IPS DF 19.7 (cell line): ENCODE measurements around the gene SUSD5.
"Not testable (repeated sequence)": the region's sequence is repeated elsewhere in the genome, so short reads cannot be mapped to it uniquely, and the experiment has no call there.

Experiments
- DNase-seq: peaks from one replicate; pipeline ENCODE4 v3.0.0-alpha.2; 2013; ENCODE audit warnings: low read depth, low spot score

Gene SUSD5

GRCh38 chr3:33194303-33194702 lies 24.3 kb downstream of the SUSD5 start:
- no peak for DNase-seq

DNA sequence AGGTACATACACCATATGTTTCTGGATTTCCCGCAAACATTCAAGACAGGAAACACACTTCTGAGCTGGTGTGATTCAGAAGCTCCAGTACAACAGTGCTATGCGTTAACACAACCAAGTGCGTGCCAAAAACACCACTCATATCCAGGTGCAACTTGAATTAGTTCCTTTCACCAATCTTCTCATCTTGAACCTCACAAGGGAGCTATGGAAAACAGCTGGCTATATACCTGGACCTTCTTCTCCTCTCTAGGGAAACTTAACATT lies 31.3 kb downstream of the SUSD5 start:
- DNase-seq, result no peak

- no peak for DNase-seq
Measured at GRCh38 chr3:33186524-33187367, 31.9 kb downstream of the SUSD5 start.

DNA sequence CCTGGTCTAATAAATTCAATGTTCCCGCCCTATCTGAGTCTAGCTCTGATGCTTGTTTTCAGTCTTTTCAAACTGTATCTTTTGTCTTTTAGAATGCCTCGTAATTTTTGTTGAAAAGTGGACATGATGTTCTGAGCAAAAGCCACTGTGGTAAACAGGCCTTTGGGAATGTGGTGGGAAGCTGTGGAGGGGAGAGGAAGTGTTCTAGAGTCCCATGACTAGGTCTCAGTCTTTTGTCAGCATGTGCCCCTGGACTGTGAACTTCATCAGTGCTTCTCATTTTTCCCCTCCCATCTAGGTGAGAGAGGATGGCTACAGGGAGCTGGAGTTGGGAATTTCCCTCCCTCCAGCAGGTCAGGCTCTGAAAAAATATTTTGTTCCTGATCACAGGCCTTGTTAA lies 33.7 kb downstream of the SUSD5 start:
- DNase-seq, result no peak

DNA sequence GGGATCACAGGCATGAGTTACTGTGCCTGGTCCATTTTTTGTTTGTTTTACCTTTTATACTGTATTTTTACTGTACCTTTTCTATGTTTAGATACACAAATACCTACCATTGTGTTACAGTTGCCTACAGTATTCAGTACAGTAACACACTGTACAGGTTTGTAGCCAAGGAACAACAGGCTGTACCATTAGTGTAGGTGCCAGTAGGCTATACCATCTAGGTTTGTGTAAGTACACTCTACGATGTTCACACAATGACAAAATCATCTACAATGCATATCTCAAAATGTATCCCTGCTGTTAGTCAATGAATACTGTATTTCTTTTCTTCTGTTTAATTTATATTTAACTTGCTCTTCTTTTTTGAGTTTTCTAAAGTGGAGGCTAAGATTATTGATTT lies 37.0 kb downstream of the SUSD5 start:
- DNase-seq, result not testable (repeated sequence)

DNA sequence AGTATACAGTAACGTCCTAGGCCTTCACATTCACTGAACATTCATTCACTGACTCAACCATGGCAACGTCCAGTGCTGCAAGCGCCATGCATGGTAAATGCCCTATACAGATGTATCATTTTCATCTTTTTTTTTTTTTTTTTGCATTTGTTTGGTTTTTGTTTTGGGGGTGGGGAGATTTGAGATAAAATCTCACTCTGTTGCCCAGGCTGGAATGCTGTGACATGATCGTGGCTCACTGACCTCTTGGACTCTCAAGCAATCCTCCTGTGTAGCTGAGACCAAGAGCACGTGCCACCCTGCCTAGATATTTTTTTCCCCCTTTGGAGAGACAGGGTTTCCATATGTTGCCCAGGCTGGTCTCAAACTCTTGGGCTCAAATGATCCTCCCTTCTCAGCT lies 37.4 kb downstream of the SUSD5 start:
- no peak for DNase-seq

DNA sequence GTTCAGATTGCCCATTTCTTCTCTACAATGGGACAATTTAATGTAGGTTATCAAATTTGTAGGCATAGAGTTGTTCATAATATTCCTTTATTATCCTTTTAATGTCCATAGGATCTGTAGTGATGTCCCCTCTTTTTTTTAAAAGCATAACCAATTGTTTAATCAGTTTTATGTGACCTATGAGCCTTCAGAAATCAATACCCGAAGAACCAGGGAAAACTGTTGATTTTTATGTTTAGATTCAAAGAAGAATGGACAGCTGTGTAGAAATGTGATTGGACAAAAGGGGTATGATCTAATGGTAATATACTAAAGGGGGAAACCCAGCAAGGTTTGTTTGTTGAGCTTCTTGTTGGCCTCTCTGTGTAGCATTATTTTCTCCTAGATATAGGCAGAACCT lies 39.5 kb downstream of the SUSD5 start:
- DNase-seq, result no peak

DNA sequence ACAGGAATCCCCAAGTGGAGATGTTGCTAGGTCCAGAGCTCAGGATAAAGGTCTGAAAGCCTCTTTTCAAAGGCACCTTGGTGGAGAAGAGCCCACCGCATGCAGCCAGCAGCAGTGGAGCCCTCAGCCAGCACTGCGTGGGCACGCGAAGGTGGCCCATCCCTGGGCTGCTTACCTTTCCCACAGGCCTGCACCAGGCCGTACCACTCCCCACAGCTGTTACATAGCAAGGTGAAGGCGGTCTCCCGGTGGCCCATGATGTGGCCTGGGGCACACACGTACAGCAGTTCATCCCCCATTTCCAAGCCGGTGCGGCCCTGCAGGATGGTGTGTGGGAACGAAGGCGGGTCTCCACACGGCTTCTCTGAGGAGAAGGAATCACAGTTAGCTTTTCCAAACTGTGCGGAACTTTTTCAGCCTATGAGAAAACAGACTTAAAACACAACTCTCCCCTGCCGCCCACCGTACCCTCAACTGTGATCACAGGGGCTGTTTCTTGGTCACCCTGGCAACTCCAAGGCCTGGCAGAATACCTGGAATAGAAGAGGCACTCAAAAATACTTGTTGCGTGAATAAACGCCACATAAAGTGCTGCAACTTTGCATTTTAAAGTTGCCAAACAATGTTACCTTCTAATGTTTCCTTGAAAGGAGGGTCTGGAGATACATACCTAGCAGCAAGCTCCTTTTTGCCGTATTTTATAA lies 43.7 kb downstream of the SUSD5 start:
- no peak for DNase-seq

GRCh38 chr3:33174095-33174494 lies 44.5 kb downstream of the SUSD5 start:
- no peak for DNase-seq

GRCh38 chr3:33173672-33174071 lies 44.9 kb downstream of the SUSD5 start:
- DNase-seq, result no peak

GRCh38 chr3:33173103-33173502 lies 45.5 kb downstream of the SUSD5 start:
- no peak for DNase-seq

DNA sequence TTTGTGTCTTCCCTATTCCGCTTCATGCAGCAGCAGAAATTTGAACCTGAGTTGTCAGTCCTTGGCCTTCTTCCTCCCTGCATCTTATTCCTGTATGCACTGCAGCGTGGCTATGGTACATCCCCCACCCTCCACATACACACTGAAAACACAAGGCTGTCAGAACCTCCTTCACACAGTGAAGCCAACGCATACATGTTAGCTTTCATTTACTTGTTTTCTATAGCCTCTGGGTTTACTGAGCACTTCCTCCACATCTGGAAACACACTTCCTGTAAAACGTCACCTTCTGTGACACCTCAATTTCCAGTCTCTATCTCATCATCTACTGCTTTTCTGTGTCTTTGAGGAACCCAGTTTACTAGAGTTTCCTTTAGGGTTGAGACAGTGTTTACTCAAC lies 47.0 kb downstream of the SUSD5 start:
- no peak for DNase-seq

DNA sequence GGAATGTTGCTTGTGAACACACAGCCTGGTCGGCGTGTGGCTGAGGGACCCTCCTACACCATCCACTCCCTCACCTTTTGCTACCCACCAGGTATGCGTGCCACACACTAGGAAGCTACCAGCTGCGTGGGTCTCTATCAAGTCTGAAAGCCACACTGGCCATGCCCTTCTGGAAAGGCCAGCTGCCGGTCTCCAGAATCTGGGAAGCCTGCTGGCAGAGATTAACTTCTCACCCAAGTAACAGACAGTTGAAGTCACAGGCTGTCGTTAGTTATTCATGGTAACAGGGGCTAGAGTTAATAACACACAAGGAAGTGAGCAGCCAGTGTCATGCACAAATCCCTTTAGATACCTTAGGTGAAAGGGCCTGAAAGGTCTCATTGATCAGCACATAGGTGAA lies 48.1 kb downstream of the SUSD5 start:
- DNase-seq, result no peak

- DNase-seq, result no peak
Measured at GRCh38 chr3:33167716-33168336, 50.8 kb downstream of the SUSD5 start.

DNA sequence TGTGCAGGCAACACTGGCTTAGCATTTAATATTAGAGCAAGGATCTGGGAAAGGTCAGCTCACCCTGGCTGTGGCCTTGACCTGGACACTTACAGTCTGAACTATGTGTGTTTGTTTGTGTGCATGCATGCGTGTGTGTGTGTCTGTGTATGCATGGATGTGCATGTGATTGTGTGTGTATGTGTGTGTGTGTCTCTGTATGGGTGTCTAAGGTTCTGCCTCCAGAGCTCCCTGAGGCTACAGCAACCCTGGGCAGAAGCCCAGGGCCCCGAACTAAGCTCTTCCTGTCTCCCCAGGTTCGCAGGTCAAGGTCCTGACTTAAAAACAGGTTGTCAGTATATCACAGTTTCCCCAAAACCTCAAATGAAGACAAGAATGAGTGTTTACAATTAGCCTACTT lies 51.3 kb downstream of the SUSD5 start:
- no peak for DNase-seq

DNA sequence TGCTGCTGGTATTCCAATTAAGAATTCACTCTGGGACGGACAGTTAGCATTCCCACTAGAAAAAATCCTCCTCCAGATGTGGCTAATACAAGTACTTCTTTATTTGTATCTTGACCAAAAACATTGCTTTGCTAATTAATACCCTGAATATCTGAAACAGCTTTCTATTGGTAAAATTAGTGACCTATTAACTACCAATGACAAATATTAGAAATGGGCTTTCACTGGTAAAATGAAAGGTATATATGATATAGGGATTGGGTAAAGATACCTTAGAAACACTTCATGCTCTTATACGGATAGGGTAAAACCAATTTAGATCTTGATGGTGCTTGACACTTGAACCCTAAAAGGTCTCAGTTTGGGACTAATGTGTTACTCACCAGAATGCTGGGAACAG lies 52.5 kb downstream of the SUSD5 start:
- no peak for DNase-seq

GRCh38 chr3:33165372-33165771 lies 53.2 kb downstream of the SUSD5 start:
- DNase-seq, result no peak

- not testable (repeated sequence) for DNase-seq
Measured at GRCh38 chr3:33162621-33163020, 56.0 kb downstream of the SUSD5 start.

DNA sequence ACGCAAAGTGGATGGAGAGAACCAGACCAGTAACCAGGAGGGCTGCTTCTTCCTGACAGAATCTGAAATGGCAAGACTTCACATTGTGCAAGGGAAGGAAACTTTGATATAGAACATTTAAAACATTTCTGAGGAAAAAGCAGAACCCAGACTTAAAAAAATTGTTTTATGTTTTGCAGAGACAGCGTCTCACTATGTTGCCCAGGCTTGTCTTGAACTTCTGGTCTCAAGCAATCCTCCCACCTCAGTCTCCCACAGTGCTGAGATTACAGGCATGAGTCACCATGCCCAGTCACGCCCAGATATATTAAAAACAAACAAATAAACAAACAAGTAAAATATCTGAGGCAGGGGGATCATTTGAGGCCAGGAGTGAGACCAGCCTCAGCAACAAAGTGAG lies 58.6 kb downstream of the SUSD5 start:
- no peak for DNase-seq

- DNase-seq, result no peak
Measured at GRCh38 chr3:33159234-33159633, 59.4 kb downstream of the SUSD5 start.

DNA sequence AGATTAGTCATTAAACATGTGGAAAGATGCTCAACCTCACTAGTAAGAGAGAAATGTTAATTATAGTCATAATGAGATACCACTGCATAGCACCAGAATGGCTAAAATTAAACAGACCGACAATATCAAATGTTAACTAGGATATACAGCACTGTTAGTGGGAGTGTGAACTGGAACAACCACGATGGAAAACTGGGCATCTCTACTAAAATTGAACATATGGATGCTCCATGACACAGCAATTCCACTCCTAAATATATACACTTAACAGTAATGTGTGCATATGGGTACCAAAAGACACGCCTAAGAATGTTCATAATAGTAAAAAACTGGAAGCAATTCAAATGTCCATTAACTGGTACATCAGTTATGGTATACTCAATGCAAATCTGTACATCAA lies 63.3 kb downstream of the SUSD5 start:
- DNase-seq, result no peak

GRCh38 chr3:33153782-33154181 lies 64.8 kb downstream of the SUSD5 start:
- no peak for DNase-seq
